Measurements from ENCODE around the gene CGB5.
"Not testable (repeated sequence)": the region's sequence is repeated elsewhere in the genome, so short reads cannot be mapped to it uniquely, and the experiment has no call there.

CGB5 gene

GRCh38 chr19:49020931-49021895 lies 22.4 kb upstream of the CGB5 start:
- DNase-seq (ENCODE audit: low read depth): no peak

DNA sequence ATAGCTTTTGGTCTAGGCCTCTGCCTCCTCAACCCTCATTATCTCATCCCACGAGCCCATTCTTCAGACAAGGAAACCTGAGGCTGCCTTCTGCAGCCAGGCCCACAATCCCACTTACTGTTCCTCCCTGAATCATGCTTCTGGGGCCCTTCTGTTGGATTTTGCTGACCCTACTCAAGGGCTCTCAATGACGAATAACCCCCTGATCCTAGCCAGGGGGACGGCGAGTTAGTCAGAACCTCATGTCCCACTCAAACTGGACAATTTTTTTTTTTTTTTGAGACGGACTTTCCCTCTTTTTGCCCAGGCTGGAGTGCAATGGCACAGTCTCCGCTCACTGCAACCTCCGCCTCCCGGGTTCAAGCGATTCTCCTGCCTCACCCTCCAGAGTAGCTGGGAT lies 21.5 kb upstream of the CGB5 start:
- no peak for DNase-seq (ENCODE audit: low read depth)

GRCh38 chr19:49024233-49024632 lies 19.4 kb upstream of the CGB5 start, which contains the start of gene CGB3:
Gene CGB3 (minus strand): TSS chr19:49024333. CDS start chr19:49023971, 362 bp downstream.
- DNase-seq (ENCODE audit: low read depth): not testable (repeated sequence)

- not testable (repeated sequence) for DNase-seq (ENCODE audit: low read depth)
Measured at GRCh38 chr19:49025088-49025487, 18.6 kb upstream of the CGB5 start.

GRCh38 chr19:49025599-49025998 lies 18.0 kb upstream of the CGB5 start:
- not testable (repeated sequence) for DNase-seq (ENCODE audit: low read depth)

DNA sequence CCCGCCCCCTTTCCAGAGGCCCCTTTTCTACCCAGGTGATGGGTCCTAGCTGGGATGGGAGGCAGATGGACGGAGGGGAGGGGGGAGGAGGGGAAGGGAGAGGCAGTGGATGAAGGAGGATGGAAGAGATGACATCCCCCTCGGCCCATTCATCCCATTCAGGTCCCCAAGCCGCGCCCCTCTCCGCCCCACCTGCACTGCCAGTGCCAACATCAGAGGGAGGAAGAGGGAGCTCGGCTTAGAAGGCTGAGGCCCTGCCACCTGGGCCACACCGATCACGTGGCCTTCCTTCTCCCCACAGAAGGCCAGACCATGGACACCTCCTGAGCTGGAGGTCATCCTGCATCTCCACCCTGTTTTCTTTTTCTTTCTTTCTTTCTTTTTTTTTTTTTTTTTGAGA lies 15.0 kb upstream of the CGB5 start:
- not testable (repeated sequence) for DNase-seq (ENCODE audit: low read depth)

DNA sequence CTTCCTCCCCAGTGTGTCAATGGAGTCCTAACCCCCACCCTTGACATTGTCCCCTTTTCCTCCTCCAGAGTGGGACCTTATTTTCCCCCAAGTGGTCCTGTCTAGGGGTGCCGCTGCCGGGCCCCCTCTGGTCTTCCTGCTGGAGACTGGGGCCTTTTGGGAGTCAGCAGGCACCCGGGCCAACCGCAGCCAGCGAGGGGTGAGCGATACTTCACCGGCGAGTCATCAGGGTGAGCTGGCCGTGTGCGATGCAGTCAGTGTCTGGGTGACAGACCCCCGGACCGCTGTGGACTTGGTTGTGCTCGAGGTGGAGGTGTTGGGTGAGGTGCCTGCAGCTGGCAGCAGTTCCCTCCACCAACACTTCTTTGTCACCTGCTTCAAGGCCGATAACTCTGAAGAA lies 13.9 kb upstream of the CGB5 start:
- not testable (repeated sequence) for DNase-seq (ENCODE audit: low read depth)

DNA sequence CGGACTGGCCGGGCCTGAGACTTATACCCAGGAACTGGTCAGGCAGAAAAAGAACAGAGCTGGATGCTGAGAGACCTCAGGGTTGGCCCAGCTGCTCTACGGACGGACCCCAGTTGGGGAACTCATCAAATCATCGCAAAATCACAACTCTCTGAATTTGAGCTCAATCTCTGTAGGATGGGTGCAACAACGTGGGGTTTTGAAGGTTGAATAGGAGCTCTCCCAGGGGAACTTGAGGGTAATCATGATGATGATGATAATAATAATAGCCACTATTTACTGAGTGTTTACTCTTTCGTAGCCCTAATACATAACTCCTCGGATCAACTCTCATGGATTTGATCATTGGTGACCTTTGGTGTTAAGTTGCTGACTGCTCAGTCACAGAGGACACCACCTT lies 13.3 kb upstream of the CGB5 start:
- not testable (repeated sequence) for DNase-seq (ENCODE audit: low read depth)

GRCh38 chr19:49031642-49032301 lies 11.9 kb upstream of the CGB5 start, which contains the start of gene CGB2:
Gene CGB2 (plus strand): TSS chr19:49031890. CDS start chr19:49032096, 206 bp downstream.
- DNase-seq (ENCODE audit: low read depth): not testable (repeated sequence)

- not testable (repeated sequence) for DNase-seq (ENCODE audit: low read depth)
Measured at GRCh38 chr19:49036815-49037214, 6.8 kb upstream of the CGB5 start, which contains the start of gene CGB1. Gene CGB1 (minus strand): TSS chr19:49036895. CDS start chr19:49036711, 184 bp downstream.

DNA sequence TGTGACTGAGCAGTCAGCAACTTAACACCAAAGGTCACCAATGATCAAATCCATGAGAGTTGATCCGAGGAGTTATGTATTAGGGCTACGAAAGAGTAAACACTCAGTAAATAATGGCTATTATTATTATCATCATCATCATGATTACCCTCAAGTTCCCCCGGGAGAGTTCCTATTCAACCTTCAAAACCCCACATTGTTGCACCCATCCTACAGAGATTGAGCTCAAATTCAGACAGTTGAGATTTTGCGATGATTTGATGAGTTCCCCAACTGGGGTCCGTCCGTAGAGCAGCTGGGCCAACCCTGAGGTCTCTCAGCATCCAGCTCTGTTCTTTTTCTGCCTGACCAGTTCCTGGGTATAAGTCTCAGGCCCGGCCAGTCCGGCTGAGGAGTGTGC lies 5.5 kb upstream of the CGB5 start:
- not testable (repeated sequence) for DNase-seq (ENCODE audit: low read depth)

- DNase-seq (ENCODE audit: low read depth): not testable (repeated sequence)
Measured at GRCh38 chr19:49038557-49039276, 4.9 kb upstream of the CGB5 start.

- not testable (repeated sequence) for DNase-seq (ENCODE audit: low read depth)
Measured at GRCh38 chr19:49039736-49040135, 3.9 kb upstream of the CGB5 start.

- no peak for DNase-seq (ENCODE audit: low read depth)
Measured at GRCh38 chr19:49042177-49042576, 1.5 kb upstream of the CGB5 start.

DNA sequence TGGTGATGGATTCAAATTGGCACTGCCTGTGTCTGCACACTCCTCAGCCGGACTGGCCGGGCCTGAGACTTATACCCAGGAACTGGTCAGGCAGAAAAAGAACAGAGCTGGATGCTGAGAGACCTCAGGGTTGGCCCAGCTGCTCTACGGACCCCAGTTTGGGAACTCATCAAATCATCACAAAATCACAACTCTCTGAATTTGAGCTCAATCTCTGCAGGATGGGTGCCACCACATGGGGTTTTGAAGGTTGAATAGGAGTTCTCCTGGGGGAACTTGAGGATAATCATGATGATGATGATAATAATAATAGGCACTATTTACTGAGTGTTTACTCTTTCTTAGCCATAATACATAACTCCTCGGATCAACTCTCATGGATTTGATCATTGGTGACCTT lies 982 bp upstream of the CGB5 start:
- not testable (repeated sequence) for DNase-seq (ENCODE audit: low read depth)

GRCh38 chr19:49049011-49049410 lies 5.4 kb downstream of the CGB5 start, which contains the start of gene CGB8:
Gene CGB8 (minus strand): TSS chr19:49049111. CDS start chr19:49048739, 372 bp downstream.
- DNase-seq (ENCODE audit: low read depth): not testable (repeated sequence)

DNA sequence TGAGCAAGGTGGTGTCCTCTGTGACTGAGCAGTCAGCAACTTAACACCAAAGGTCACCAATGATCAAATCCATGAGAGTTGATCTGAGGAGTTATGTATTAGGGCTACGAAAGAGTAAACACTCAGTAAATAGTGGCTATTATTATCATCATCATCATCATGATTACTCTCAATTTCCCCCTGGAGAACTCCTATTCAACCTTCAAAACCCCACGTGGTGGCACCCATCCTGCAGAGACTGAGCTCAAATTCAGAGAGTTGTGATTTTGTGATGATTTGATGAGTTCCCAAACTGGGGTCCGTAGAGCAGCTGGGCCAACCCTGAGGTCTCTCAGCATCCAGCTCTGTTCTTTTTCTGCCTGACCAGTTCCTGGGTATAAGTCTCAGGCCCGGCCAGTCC lies 6.2 kb downstream of the CGB5 start:
- not testable (repeated sequence) for DNase-seq (ENCODE audit: low read depth)

DNA sequence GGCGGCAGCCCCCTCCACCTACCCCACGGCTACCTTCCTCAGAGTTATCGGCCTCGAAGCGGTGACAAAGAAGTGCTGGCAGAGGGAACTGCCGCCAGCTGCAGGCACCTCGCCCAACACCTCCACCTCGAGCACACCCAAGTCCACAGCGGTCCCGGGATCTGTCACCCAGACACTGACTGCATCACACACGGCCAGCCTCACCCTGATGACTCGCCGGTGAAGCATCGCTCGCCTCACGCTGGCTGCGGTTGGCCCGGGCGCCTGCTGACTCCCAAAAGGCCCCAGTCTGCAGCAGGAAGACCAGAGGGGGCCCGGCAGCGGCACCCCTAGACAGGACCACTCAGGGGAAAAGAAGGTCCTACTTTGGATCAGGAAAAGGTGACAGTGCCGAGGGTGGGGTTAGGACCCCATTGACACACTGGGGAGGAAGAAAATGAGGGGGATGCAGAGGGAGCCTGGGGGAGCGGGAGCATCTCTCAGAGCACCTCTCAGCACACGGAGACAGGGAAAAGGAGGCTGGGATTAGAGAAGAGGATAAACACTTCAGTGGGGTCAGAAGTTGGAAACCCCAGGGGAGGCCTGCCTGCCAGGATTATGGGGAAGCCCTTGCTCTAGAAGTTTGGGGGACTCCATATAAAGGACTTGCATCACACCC lies 6.9 kb downstream of the CGB5 start:
- DNase-seq (ENCODE audit: low read depth): not testable (repeated sequence)

DNA sequence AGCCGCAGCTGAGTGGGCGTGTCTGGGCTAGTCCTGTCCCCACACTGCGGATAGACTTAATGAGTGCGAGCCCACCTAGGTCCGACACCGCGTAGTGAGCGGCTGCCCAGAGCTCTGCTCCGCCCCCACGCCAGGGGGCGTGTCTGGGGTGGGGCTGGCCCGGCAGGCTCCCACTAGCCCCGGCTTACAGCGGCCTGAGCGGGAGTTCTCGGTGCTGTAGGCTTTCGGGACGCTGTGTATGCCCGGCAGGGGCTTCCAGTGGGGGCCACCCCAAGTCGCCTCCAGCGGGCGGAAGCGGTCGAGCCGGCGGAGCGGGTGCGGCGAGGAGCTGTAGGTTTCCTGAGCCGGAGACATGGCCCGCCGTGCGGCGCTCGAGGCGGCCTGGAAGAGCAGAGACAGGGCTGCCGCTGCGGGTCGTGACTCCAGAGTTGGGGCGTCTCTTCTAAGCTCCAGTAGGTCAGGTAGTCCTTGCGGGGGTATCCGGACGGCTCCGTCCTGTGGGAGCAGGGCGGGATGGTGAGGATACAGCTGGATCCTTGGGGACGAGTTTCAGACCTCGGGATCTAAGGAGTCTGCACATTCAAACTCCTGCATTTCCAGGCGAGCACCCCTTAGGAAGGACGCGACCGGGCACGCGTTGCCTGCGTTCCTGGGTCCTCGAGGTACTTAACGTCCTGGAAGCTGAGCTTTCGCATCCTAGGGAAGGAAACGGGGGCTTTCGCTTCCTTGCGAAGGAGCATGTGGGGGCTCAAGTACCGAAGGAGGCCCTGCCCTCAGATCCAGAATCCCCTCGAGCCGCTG lies 12.7 kb downstream of the CGB5 start:
- no peak for DNase-seq (ENCODE audit: low read depth)

- not testable (repeated sequence) for DNase-seq (ENCODE audit: low read depth)
Measured at GRCh38 chr19:49056902-49057596, 13.4 kb downstream of the CGB5 start.

Data from stimulated activated CD8-positive, alpha-beta memory T cell treated with anti-CD3 and anti-CD28 coated beads, Interleukin-15, amount 100 ng/mL, for 24 hours (primary cell).